ENCODE results near the gene SLC44A4.

Gene SLC44A4

GRCh38 chr6:31896856-31897611 lies 18.2 kb upstream of the SLC44A4 start:
- peak; percentile 41 to 50 for DNase-seq

GRCh38 chr6:31896493-31896855 lies 17.7 kb upstream of the SLC44A4 start:
- TF ChIP-seq GATA1 (IDR thresholded peaks at IDR 0.05; ENCODE audit: low read depth, low read length), result no peak
- no peak for TF ChIP-seq POLR2A (IDR thresholded peaks at IDR 0.05; ENCODE audit: low read length)

More at GRCh38 chr6:31896856-31897611, 18.2 kb upstream of the SLC44A4 start:
- no peak for TF ChIP-seq POLR2A (IDR thresholded peaks at IDR 0.05; ENCODE audit: low read length)
- no peak for TF ChIP-seq GATA1 (IDR thresholded peaks at IDR 0.05; ENCODE audit: low read depth, low read length)

GRCh38 chr6:31892821-31893220 lies 14.0 kb upstream of the SLC44A4 start:
- no peak for TF ChIP-seq GATA1 (IDR thresholded peaks at IDR 0.05; ENCODE audit: low read depth, low read length)
- TF ChIP-seq POLR2A (IDR thresholded peaks at IDR 0.05; ENCODE audit: low read length), result no peak
- DNase-seq, result no peak

More at GRCh38 chr6:31896493-31896855, 17.7 kb upstream of the SLC44A4 start:
- DNase-seq, result no peak

- no peak for DNase-seq
- TF ChIP-seq POLR2A (IDR thresholded peaks at IDR 0.05; ENCODE audit: low read length) (no peak), GATA1 (IDR thresholded peaks at IDR 0.05; ENCODE audit: low read depth, low read length) (no peak)
These were observed 10.7 kb upstream of the SLC44A4 start for GRCh38 chr6:31889331-31889972.

- DNase-seq, result peak; percentile 27 to 58
- TF ChIP-seq POLR2A (IDR thresholded peaks at IDR 0.05; ENCODE audit: low read length) (no peak), GATA1 (IDR thresholded peaks at IDR 0.05; ENCODE audit: low read depth, low read length) (no peak)
These were observed 9.8 kb upstream of the SLC44A4 start for GRCh38 chr6:31888276-31889258.

- DNase-seq, result no peak
- TF ChIP-seq POLR2A (IDR thresholded peaks at IDR 0.05; ENCODE audit: low read length) (no peak), GATA1 (IDR thresholded peaks at IDR 0.05; ENCODE audit: low read depth, low read length) (no peak)
These were observed 8.6 kb upstream of the SLC44A4 start for GRCh38 chr6:31887173-31888007.

- no peak for DNase-seq
- TF ChIP-seq POLR2A (IDR thresholded peaks at IDR 0.05; ENCODE audit: low read length) (no peak), GATA1 (IDR thresholded peaks at IDR 0.05; ENCODE audit: low read depth, low read length) (no peak)
These were observed 7.8 kb upstream of the SLC44A4 start for GRCh38 chr6:31886541-31886991.

GRCh38 chr6:31884528-31885035 lies 5.8 kb upstream of the SLC44A4 start:
- TF ChIP-seq GATA1 (IDR thresholded peaks at IDR 0.05; ENCODE audit: low read depth, low read length) (no peak), POLR2A (IDR thresholded peaks at IDR 0.05; ENCODE audit: low read length) (no peak)
- DNase-seq, result no peak

- no peak for DNase-seq
- TF ChIP-seq GATA1 (IDR thresholded peaks at IDR 0.05; ENCODE audit: low read depth, low read length) (no peak), POLR2A (IDR thresholded peaks at IDR 0.05; ENCODE audit: low read length) (no peak)
These were observed 4.9 kb upstream of the SLC44A4 start for GRCh38 chr6:31883676-31884075.

- no peak for TF ChIP-seq POLR2A (IDR thresholded peaks at IDR 0.05; ENCODE audit: low read length)
- no peak for TF ChIP-seq GATA1 (IDR thresholded peaks at IDR 0.05; ENCODE audit: low read depth, low read length)
- DNase-seq, result no peak
These were observed 3.5 kb upstream of the SLC44A4 start for GRCh38 chr6:31882344-31882743.

- TF ChIP-seq POLR2A (IDR thresholded peaks at IDR 0.05; ENCODE audit: low read length), result no peak
- TF ChIP-seq GATA1 (IDR thresholded peaks at IDR 0.05; ENCODE audit: low read depth, low read length), result no peak
- DNase-seq, result no peak
These were observed 2.5 kb upstream of the SLC44A4 start for GRCh38 chr6:31881136-31881859.

- TF ChIP-seq GATA1 (IDR thresholded peaks at IDR 0.05; ENCODE audit: low read depth, low read length) (no peak), POLR2A (IDR thresholded peaks at IDR 0.05; ENCODE audit: low read length) (no peak)
- DNase-seq, result no peak
These were observed 1.8 kb upstream of the SLC44A4 start for GRCh38 chr6:31880616-31881015.
